Ectodermal cell (in vitro differentiated cells): ENCODE data around the gene TACC3.
A peak's percentile ranks its signal among the peaks of the same experiment; 100 is the strongest.

Experiments used
- H3K27ac ChIP-seq: 2 replicates; pipeline ENCODE4 v1.7.0; 2013; ENCODE audit warnings: mild to moderate bottlenecking, low read depth, low read length; ENCODE audit not compliant: insufficient read depth, poor library complexity, severe bottlenecking
- H3K27me3 ChIP-seq: 2 replicates; pipeline ENCODE4 v1.7.0; 2013; ENCODE audit warnings: mild to moderate bottlenecking, low read length; ENCODE audit not compliant: insufficient read depth, control insufficient read depth, poor library complexity, severe bottlenecking
- H3K36me3 ChIP-seq: one replicate; pipeline ENCODE4 v1.7.0; 2013; ENCODE audit warnings: low read length; ENCODE audit not compliant: control insufficient read depth, insufficient read depth
- H3K4me1 ChIP-seq: one replicate; pipeline ENCODE4 v1.7.0; 2013; ENCODE audit warnings: low read length; ENCODE audit not compliant: control insufficient read depth, insufficient read depth
- H3K4me3 ChIP-seq: 2 replicates; pipeline ENCODE4 v1.7.0; 2013; ENCODE audit warnings: low read depth, low read length, control low read depth; ENCODE audit not compliant: insufficient read depth
- H3K9me3 ChIP-seq: 2 replicates; pipeline ENCODE4 v1.7.0; 2013; ENCODE audit warnings: mild to moderate bottlenecking, low read length, moderate library complexity; ENCODE audit not compliant: control insufficient read depth
- WGBS, 2 experiments: methylation state at CpG; one replicate each; pipeline ENCODE4 v1.1.7; 2013; ENCODE audit warnings: missing lambda C conversion rate in 2 of 2; 5-methylcytosine and 5-hydroxymethylcytosine counted together

The TACC3 gene

DNA sequence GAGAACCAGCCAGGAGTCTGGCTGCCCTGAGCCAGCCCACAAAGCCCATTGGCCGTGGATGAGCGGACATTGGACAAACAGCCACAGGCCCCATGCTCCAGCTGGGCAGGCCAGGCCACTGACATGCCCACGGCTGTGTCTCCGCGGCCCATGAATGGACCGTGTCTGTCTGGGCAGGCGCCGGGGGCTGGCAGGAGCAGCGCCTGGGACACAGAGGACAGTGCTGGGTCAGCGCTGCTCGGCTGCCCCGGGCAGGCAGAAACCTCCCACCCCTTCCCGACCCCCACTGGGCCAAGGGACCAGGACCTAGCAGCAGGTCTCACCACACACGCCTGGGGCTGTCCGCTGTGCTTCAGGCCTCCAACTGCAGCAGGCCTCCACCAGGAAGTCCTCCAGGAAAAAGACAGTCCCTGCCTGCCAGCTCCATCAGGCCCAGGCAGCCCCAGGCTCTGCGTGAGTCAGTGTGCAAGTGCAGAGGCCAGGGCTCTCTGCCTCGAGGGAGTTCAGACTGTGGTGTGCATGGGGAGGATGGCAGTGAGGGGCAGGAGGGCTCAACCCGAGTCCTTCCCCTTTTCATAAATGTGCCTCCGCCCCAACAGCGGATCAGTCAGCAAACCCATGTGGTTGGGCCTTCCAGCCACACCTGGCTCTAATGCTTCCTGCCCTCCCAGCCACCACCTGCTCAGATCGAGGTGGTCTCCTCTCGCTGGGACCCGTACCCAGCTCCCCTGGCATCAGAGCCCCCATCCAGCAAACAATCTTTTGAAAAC, 54.6 kb downstream of the TACC3 start:
- no peaks in the 10 kb centered on the region for H3K9me3 ChIP-seq
- H3K36me3 ChIP-seq: no peaks in the 10 kb centered on the region
- WGBS, 2 experiments: 80% methylated on average over 23 of the region's 23 CpGs
- no peak overlapping the region for H3K4me3 ChIP-seq
- peaks cover 87% of the 10 kb centered on the region for H3K4me1 ChIP-seq
- no peaks in the 10 kb centered on the region for H3K27me3 ChIP-seq
- H3K27ac ChIP-seq: no peak overlapping the region

DNA sequence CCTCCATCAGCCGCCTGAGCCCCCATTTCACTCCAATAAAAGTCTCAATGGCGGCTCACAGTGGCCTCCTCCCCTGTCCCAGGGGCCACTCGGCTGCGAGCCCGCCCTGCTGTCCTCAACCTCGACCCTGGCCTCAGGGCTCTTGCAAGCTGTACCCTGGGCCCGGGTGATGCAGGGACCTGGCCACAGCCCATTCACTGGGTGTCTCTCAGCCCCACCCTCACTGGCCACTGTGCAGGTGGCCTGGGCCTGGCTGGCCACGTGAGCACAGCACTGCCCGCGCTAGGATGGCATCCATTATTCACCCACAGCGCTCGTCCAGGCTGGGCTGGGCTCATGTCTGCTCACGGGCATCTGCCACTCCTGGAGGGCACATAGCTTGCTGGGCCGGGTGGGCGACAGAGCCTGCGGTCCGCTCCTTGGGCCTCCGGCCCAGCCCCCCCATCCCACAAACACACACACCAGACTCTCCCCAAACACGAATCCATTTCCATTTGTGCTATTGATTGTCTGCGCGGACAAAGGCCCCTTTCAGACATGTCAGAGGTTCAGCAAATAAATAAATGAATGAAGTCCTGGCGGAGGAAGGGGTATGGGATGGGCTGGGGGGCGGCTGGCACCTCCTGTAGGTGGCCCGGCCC, 55.3 kb downstream of the TACC3 start:
- H3K36me3 ChIP-seq: no peaks in the 10 kb centered on the region
- peak overlapping the region; percentile 33 for H3K27ac ChIP-seq
- H3K4me3 ChIP-seq: no peak overlapping the region
- no peaks in the 10 kb centered on the region for H3K9me3 ChIP-seq
- H3K4me1 ChIP-seq: peaks cover 80% of the 10 kb centered on the region
- 89 to 91% methylated on average over 24 of the region's 24 CpGs for WGBS, 2 experiments
- no peaks in the 10 kb centered on the region for H3K27me3 ChIP-seq

DNA sequence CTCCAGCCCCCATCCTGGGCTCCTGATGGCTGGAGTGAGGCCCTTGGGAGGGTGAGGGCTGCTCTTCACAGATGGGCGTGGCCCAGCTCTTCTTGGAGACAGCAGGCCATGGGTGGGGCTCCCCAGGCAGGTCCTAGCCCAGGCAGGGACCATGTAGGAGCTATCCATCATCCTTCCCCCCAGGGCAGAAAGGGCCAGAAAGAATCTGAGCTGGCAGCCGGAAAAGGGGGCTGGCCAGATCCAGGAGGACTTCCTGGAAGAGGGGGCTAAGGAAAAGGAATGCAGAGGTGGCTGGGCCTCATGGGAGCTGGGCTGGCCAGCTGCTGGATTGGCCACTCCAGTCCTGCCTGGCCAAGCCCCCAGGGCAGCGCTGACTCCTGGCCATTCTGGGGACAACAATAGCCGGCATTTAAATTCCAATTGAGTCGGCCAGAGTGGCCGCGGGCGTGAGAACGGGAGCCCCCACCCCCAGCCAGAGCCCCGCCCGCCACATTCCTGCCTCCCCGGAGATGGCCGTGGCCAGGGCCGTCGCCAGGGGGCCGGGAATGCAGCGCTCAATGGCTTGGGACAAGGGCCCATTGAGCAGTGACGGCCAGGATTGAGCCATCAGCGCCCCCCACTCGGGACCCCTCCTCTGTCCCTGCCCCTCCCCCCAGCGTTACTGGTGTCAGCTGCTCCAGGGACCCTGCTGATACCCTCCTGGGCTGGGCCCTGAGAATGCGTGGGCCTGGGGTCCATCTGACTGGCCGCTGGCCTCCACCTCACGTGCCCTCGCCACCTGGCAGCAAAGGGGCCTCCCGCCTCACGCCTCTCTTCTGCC, 56.7 kb downstream of the TACC3 start:
- Histone ChIP-seq H3K36me3 (no peaks in the 10 kb centered on the region), H3K27ac (peak overlapping the region; percentile 80), H3K4me1 (peaks cover 66% of the 10 kb centered on the region), H3K4me3 (no peak overlapping the region), H3K27me3 (no peaks in the 10 kb centered on the region), H3K9me3 (no peaks in the 10 kb centered on the region)
- 6 to 8% methylated on average over 27 of the region's 27 CpGs for WGBS, 2 experiments

DNA sequence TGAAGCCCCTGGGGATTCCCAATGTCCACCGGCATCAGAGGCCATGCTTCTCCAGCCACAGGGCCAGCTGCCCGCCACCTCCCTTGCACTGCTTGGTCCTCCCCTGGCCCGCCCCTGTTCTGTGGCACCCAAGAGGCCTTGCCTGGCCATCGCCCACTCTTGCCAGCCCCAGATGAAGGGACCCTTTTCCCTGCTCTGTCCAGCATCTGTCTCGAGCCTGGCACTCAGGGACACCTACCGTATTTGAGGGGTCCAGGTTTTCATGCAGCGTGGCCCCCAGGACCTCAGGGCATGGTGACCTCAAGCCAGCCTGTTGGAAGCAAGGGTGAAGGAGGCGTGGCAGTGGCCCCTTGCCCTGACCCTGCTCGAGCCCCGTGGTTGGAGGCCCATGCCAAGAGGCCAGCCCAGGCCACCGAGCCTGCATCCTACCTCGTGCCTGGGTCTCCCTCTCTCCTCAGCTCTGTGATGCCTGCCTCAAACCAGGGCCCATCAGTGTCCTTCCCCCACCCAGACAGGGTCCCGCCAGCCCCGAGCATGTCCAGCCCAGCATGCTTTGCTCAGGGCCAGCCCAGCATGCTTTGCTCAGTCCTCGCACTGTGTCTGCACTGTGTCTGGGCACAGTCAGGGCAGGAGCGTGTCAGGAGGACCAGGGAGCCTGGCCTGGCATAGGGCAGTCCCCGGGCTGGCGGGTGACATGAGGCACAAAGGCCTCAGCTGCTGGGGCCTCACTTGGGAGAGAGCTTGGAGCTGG, 57.5 kb downstream of the TACC3 start:
- WGBS, 2 experiments: 82 to 86% methylated on average over 18 of the region's 18 CpGs
- Histone ChIP-seq H3K9me3 (no peaks in the 10 kb centered on the region), H3K27ac (peak overlapping the region; percentile 80), H3K4me1 (peaks cover 58% of the 10 kb centered on the region), H3K36me3 (no peaks in the 10 kb centered on the region), H3K27me3 (no peaks in the 10 kb centered on the region), H3K4me3 (no peak overlapping the region)

DNA sequence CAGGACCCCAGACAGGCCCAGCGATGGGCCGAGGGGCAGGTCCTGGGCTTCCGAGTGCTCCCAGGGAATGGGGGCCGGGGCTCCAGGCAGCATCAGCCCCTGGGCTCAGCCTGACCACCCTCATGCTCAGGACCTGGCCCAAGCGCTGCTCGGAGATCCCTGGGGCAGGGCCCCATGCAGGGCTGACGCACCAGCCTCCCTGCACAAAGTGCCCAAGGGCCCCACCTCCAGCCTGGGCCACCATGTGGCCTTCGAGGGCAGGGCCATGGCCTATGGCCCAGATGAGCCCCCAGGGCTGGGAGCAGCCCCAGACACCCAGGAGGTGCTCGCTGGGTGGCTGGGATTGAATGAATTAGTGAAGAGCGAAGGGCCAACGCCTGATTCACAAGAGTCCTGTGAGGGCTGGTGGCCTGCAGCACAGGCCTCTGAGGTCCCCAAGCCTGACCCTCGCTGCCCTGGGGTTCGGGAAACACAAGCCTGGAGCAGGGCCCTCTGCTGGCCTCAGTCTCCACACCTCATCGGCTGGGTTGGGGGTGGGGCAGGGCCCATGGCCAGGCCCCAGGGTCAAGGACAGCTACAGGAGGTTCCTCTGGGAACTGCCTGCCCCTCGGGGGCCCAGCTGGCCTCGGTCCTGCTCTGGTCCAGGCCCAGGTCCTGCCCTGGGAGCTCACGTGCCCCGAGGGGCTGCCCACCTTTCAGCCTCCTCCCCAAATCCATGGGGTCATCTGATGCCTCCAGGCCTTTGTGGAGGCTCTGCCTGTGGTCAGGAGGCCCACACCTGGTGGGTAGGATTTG, 58.5 kb downstream of the TACC3 start:
- WGBS, 2 experiments: 84 to 87% methylated on average over 18 of the region's 18 CpGs

DNA sequence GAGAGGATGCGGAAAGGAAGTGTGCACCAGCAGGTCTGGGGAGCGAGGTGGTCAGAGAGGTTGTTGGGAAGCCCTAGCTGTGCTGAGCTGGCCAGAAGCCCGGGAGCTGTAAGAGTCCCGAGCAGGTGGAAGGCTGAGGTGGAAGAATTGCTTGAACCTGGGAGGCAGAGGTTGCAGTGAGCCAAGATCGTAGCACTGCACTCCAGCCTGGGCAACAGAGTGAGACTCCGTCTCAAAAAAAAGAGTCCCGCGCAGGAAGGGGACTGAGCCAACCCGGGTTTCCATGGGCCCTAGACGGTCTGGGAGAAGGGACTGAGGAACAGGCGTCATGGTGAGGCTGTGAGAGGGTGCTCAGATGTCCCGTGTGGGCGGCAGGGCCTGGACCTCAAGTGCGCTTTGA, 59.1 kb downstream of the TACC3 start:
- Histone ChIP-seq H3K27ac (no peak overlapping the region), H3K36me3 (no peaks in the 10 kb centered on the region), H3K4me3 (no peak overlapping the region), H3K9me3 (no peaks in the 10 kb centered on the region), H3K4me1 (peaks cover 53% of the 10 kb centered on the region), H3K27me3 (no peaks in the 10 kb centered on the region)
- WGBS, 2 experiments: 90 to 94% methylated on average over 14 of the region's 14 CpGs

More for the DNA sequence above, 58.5 kb downstream of the TACC3 start:
- H3K9me3 ChIP-seq: no peaks in the 10 kb centered on the region
- H3K27ac ChIP-seq: peak overlapping the region; percentile 8
- H3K4me1 ChIP-seq: peaks cover 48% of the 10 kb centered on the region
- H3K27me3 ChIP-seq: no peaks in the 10 kb centered on the region
- H3K36me3 ChIP-seq: no peaks in the 10 kb centered on the region
- no peak overlapping the region for H3K4me3 ChIP-seq

DNA sequence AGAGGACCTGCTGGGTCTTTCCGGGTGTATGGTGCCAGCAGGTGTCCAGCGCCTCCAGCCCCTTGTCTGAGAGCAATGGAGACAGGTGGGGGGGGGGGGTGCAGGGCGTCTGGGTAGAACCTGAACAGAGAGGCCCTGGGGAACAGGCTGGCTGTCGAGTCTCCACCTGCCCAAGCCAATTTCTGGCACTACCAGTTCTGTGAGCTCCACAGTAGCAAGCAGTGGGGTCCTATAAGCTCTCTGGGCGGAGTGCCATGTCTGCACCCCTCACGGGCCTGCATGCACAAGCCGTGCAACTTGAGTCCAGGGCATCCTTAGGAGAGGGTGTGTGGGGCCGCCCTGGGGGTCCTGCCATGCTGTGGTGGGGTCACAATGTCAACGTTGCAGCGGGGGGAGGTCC, 61.7 kb downstream of the TACC3 start:
- Histone ChIP-seq H3K4me3 (no peak overlapping the region), H3K4me1 (peaks cover 34% of the 10 kb centered on the region), H3K36me3 (no peaks in the 10 kb centered on the region), H3K27ac (no peak overlapping the region), H3K9me3 (no peaks in the 10 kb centered on the region), H3K27me3 (no peaks in the 10 kb centered on the region)
- WGBS, 2 experiments: 93 to 95% methylated on average over 8 to 10 of the region's 10 CpGs

DNA sequence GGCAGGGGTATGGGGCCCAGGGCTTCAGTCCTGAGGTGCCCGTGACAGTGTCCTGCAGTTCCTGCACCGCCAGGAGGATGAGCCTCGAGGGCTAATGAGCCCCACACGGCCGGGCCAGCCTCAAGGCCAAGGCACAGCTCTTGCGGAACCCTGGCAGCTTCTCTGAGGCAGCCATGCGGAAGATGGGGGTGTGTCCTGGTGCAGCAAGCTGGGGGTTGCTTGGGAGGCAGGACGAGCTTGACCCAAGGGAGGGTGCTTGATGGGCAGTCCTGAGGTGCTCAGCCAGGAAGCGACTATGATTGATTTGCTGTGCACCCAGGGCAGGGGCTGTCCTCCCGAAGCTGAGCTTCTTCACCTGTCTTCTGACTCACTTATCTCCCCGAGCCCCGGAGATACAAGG, 62.6 kb downstream of the TACC3 start:
- Histone ChIP-seq H3K36me3 (no peaks in the 10 kb centered on the region), H3K4me3 (no peak overlapping the region), H3K4me1 (peaks cover 27% of the 10 kb centered on the region), H3K27ac (no peak overlapping the region), H3K27me3 (no peaks in the 10 kb centered on the region), H3K9me3 (no peaks in the 10 kb centered on the region)
- WGBS, 2 experiments: 89 to 92% methylated on average over 12 of the region's 12 CpGs

DNA sequence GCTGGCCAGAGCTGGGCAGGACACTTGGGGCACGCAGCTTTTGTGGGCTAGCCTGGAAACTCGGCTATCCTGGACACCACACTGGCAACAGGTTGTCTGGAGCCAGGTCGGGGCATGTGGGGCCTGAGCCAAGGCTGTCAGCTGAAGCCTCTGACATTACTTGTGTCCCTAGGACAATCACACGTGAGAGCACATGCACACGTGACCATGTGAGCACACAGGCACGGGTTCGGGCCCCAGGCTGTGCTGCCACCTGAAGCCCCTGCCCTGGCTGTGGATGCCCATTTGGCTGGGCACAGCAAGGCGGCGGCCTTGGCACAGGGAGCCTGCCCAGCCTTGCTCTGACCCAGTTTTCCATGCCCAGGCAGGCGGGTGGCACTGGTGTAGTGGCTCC, 63.1 kb downstream of the TACC3 start:
- Histone ChIP-seq H3K9me3 (no peaks in the 10 kb centered on the region), H3K36me3 (no peaks in the 10 kb centered on the region), H3K27me3 (no peaks in the 10 kb centered on the region), H3K27ac (no peak overlapping the region), H3K4me3 (no peak overlapping the region), H3K4me1 (peaks cover 23% of the 10 kb centered on the region)
- 92% methylated on average over 10 of the region's 10 CpGs for WGBS, 2 experiments
